GM13977 (cell line): Measurements from ENCODE around the gene INPP4B.

Experiments
- DNase-seq: peaks from one replicate; pipeline ENCODE4 v3.0.0; 2012; ENCODE audit warnings: low spot score
- CTCF ChIP-seq: IDR thresholded peaks from 2 replicates; pipeline ENCODE4 v1.5.1; 2012; ENCODE audit warnings: mild to moderate bottlenecking, control low read depth; ENCODE audit not compliant: insufficient read depth; ENCODE audit errors: extremely low read depth, missing control alignments
- in situ Hi-C: fragments of 300-500 bp; cut with MboI; formaldehyde crosslinking; loops from one replicate; pipeline ENCODE4 v1.12.0; 2022; ENCODE audit warnings: low sequenced_read_pairs, low pct_unique_long_range_greater_than_20kb, mixed read lengths, inconsistent platforms; ENCODE audit not compliant: unreplicated experiment

INPP4B gene

GRCh38 chr4:142686081-142686480 is 160.0 kb downstream of the INPP4B start:
- no peak for DNase-seq
- no peak for TF ChIP-seq CTCF
- in situ Hi-C loops = no loop called here

GRCh38 chr4:142683997-142684396 is 162.1 kb downstream of the INPP4B start:
- in situ Hi-C loops = no loop called here
- no peak for TF ChIP-seq CTCF
- no peak for DNase-seq

DNA sequence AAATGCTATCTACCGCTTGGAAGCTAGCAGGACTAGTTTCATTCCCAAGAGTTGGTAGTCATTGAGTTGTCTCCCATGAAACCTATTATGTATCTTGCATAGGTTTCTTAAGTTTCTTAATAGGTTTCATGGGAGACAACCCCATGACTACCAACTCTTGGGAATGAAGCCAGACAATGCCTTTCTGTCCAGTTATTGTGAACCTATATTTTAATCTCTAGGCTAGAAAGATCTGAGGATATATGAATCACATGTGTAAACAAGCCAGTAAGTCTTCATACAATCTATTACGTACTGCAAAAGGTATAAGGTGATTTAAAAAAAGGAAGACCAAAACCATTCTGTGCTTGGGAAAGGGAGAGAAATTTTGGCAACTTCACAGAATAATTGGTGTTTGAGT is 162.6 kb downstream of the INPP4B start:
- no peak for TF ChIP-seq CTCF
- in situ Hi-C loops = no loop called here
- no peak for DNase-seq

DNA sequence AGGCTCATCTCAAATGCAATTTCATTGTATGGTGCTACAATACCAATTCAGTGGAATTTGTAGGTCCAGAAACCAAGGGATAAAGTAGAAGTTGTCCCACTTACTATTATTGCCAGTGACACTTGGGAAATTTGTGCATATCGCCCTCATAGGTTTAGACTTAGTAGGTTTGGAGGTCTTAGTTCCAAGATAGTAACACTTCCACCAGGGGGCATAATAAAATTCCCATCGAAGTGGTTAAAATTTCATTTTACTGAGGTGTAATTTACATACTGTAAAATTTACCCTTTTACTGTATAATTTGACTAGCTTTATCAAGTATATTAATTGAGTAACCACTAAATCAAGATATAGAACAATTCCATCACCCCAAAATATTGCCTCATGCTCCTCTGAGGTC is 174.6 kb downstream of the INPP4B start:
- in situ Hi-C loops = no loop called here
- DNase-seq = no peak
- no peak for TF ChIP-seq CTCF

DNA sequence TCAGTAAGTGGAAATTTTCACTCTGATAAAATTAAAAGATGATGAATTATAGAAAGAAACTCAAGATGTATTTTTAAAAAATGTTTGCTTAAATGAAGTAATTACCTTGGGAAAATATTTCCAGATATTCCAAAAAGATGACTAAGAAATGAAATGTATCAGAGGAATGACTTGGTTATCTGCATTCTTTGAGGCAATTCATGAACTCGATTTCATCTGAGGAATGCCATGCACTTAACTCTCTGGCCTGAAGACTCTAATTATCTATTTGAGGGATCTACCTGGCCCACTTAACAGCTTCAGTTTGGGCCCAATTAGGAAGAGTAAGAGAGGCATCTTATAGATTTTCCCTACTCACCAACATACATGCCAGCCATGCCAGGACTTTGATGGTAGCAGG is 182.3 kb downstream of the INPP4B start:
- no peak for TF ChIP-seq CTCF
- in situ Hi-C loops = no loop called here
- no peak for DNase-seq

- no peak for DNase-seq
- no peak for TF ChIP-seq CTCF
- in situ Hi-C loops = no loop called here
Measured at GRCh38 chr4:142660728-142661127, 185.4 kb downstream of the INPP4B start.

DNA sequence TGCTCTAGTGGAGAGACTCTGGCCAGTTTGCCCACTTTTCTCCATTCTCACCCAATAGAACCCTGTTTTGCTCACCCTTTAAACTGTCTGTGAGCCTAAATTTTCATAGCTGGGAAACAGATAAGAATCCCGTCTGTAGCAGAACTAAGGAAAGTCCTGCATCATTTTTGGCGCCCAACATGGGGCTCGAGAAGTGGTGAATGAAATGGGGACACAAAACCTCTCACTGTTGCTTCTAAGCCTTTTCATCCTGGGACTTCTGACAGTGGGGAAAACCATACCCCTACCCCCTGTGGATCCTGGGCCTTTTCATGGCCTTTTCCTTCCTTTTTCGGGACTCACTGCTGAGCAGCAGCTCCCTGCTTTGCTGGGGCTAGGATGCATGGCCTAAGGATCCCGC is 189.9 kb downstream of the INPP4B start:
- in situ Hi-C loops = no loop called here
- DNase-seq = no peak
- TF ChIP-seq CTCF = no peak
